ENCODE data around the gene DENND2D. TPM values are rescaled to one million over a fixed set of nuclear protein-coding genes. Genes with fewer than 3 reads are reported as not detected.

DENND2D gene
- total and polyA plus RNA-seq, 2 donors (not counting 3 experiments of a cell fraction or from before 2014, with no cell fraction given): 0.41 to 1.00 TPM

DNA sequence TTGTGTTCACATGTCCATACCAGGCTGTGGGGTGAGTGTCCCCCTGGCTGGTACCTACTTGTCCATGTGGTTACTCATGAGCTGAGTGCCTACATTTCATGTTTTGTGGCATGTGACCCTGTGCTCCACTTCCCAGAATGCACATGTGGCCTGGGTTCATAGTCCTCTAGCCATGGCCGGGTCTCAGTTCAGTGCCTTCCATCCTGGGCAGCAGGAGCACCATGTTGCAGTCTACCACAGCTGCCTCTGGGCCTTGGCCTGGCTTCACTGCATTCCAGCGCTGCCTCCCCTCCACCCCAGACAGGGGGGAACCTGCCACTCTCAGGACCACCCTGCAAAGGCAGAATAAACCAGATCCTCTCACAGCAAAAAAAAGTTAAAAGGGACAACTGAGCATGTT is 54.9 kb downstream of the DENND2D start:
- no peak overlapping the region for H2AFZ ChIP-seq (ENCODE audit: low read depth, low read length)
- CTCF ChIA-PET: no interaction called here
- H3K4me2 ChIP-seq (ENCODE audit: insufficient read depth, low read length): no peak overlapping the region
- H3K9ac ChIP-seq (replicated peaks; ENCODE audit: extremely low read depth, insufficient read depth, low read length): no peak overlapping the region
- peaks cover 77% of the 10 kb centered on the region for H3K79me2 ChIP-seq (ENCODE audit: control insufficient read depth, insufficient read depth, low read length)
- no peaks in the 10 kb centered on the region for H3K9me1 ChIP-seq (replicated peaks; ENCODE audit: control insufficient read depth, extremely low read depth, insufficient read depth, low read length)
- intact Hi-C loops (cut with micrococcal nuclease): no loop called here
- peaks cover 0 to 4% of the 10 kb centered on the region in 2 experiments for H3K36me3 ChIP-seq (ENCODE audit: control insufficient read depth in 2 of 2, extremely low read depth in 1 of 2, insufficient read depth in 2 of 2, low read length in 2 of 2)
- no TSS peak for BruUV-seq (replicated peaks)
- H3K27ac ChIP-seq (ENCODE audit: insufficient read depth, low read depth, low read length): no peak overlapping the region
- DNase-seq (ENCODE audit: low read depth, low spot score): no peak
- H3K4me3 ChIP-seq (replicated peaks in 1 of 3; ENCODE audit: insufficient read depth in 1 of 3, low read depth in 1 of 3, low read length in 3 of 3): no peak overlapping the region
- H3K4me1 ChIP-seq (ENCODE audit: control insufficient read depth, extremely low read depth, insufficient read depth, low read length): peaks cover 14% of the 10 kb centered on the region
- dilution Hi-C loops (cut with MboI; ENCODE audit: extremely low pct_ligation_motif_present, low sequenced_read_pairs): no loop called here
- POLR2A ChIA-PET: no interaction called here
- H3K9me3 ChIP-seq (replicated peaks; ENCODE audit: control insufficient read depth, insufficient read depth, low read length): no peaks in the 10 kb centered on the region
- no peaks in the 10 kb centered on the region for H3K27me3 ChIP-seq (ENCODE audit: control insufficient read depth in 2 of 2, insufficient read depth in 2 of 2, low read length in 2 of 2)
- no peak for TF ChIP-seq GATA2 (IDR thresholded peaks at IDR 0.05; ENCODE audit: insufficient read depth, insufficient read length, low read depth, low read length)
- H4K20me1 ChIP-seq (replicated peaks; ENCODE audit: control insufficient read depth, extremely low read depth, insufficient read depth, low read length): peaks cover 2% of the 10 kb centered on the region
- no peak for FAIRE-seq

- Histone ChIP-seq H3K79me2 (ENCODE audit: control insufficient read depth, insufficient read depth, low read length) (peaks cover 78% of the 10 kb centered on the region), H3K27ac (ENCODE audit: insufficient read depth, low read depth, low read length) (no peak overlapping the region), H3K27me3 (ENCODE audit: control insufficient read depth in 2 of 2, insufficient read depth in 2 of 2, low read length in 2 of 2) (no peaks in the 10 kb centered on the region), H3K4me3 (replicated peaks in 1 of 3; ENCODE audit: insufficient read depth in 1 of 3, low read depth in 1 of 3, low read length in 3 of 3) (no peak overlapping the region), H3K9me3 (replicated peaks; ENCODE audit: control insufficient read depth, insufficient read depth, low read length) (no peaks in the 10 kb centered on the region), H3K9ac (replicated peaks; ENCODE audit: extremely low read depth, insufficient read depth, low read length) (no peak overlapping the region), H2AFZ (ENCODE audit: low read depth, low read length) (no peak overlapping the region), H3K4me2 (ENCODE audit: insufficient read depth, low read length) (no peak overlapping the region), H3K4me1 (ENCODE audit: control insufficient read depth, extremely low read depth, insufficient read depth, low read length) (peaks cover 18% of the 10 kb centered on the region), H3K36me3 (ENCODE audit: control insufficient read depth in 2 of 2, extremely low read depth in 1 of 2, insufficient read depth in 2 of 2, low read length in 2 of 2) (no peaks in the 10 kb centered on the region), H3K9me1 (replicated peaks; ENCODE audit: control insufficient read depth, extremely low read depth, insufficient read depth, low read length) (no peaks in the 10 kb centered on the region), H4K20me1 (replicated peaks; ENCODE audit: control insufficient read depth, extremely low read depth, insufficient read depth, low read length) (no peaks in the 10 kb centered on the region)
- POLR2A ChIA-PET: no interaction called here
- BruUV-seq (replicated peaks): no TSS peak
- dilution Hi-C loops (cut with MboI; ENCODE audit: extremely low pct_ligation_motif_present, low sequenced_read_pairs) (no loop called here), intact Hi-C loops (cut with micrococcal nuclease) (loop anchor here (5.0 kb wide), 1 partner anchor 180 kb away; the partner anchor contains the start of gene LRIF1)
- CTCF ChIA-PET: no interaction called here
- DNase-seq (ENCODE audit: low read depth, low spot score) (no peak), FAIRE-seq (no peak)
- TF ChIP-seq FOS (IDR thresholded peaks at IDR 0.05; ENCODE audit: borderline replicate concordance, insufficient read depth, low read length): no peak
- no peak for TF ChIP-seq POLR2A (IDR thresholded peaks at IDR 0.05; ENCODE audit: low read depth, low read length)
- TF ChIP-seq CTCF (IDR thresholded peaks at IDR 0.05; ENCODE audit: extremely low read depth in 1 of 2, insufficient read depth in 1 of 2, low read depth in 1 of 2, low read length in 2 of 2): no peak
- TF ChIP-seq GATA2 (IDR thresholded peaks at IDR 0.05; ENCODE audit: insufficient read depth, insufficient read length, low read depth, low read length): no peak
- no peak for TF ChIP-seq JUN (IDR thresholded peaks at IDR 0.05; ENCODE audit: borderline replicate concordance, insufficient read depth, insufficient read length, low read depth)
- no peak for TF ChIP-seq POLR2AphosphoS5 (IDR thresholded peaks at IDR 0.05; ENCODE audit: insufficient read depth, low read depth, low read length)
- TF ChIP-seq MAX (IDR thresholded peaks at IDR 0.05; ENCODE audit: insufficient read depth, insufficient read length): no peak
- no peak for TF ChIP-seq MYC (IDR thresholded peaks at IDR 0.05; ENCODE audit: low read depth, low read length)
- TF ChIP-seq EZH2 (IDR thresholded peaks at IDR 0.05; ENCODE audit: borderline replicate concordance, low read depth, low read length, severe bottlenecking): no peak
Measured at GRCh38 chr1:111142356-111142975, 58.0 kb downstream of the DENND2D start.

Data from endothelial cell of umbilical vein (primary cell).